HFFc6 (cell line): ENCODE measurements around the gene SATB1. TPM values are rescaled to one million over a fixed set of nuclear protein-coding genes. Genes with fewer than 3 reads are reported as not detected.

ENCODE experiments used
- DNase-seq: peaks from one replicate; pipeline ENCODE4 v3.0.0-alpha.2; 2018
- H3K27ac Mint-ChIP-seq: 2 replicates; pipeline ENCODE4 v1.8.0; 2020; ENCODE audit warnings: mild to moderate bottlenecking, mixed read lengths
- H3K27me3 Mint-ChIP-seq: 2 replicates; pipeline ENCODE4 v1.8.0; 2021; ENCODE audit warnings: mild to moderate bottlenecking, moderate library complexity, mixed read lengths; ENCODE audit not compliant: insufficient read depth
- H3K36me3 Mint-ChIP-seq: 2 replicates; pipeline ENCODE4 v1.8.0; 2021; ENCODE audit warnings: low read depth, mixed read lengths
- H3K4me1 Mint-ChIP-seq: 2 replicates; pipeline ENCODE4 v1.8.0; 2020; ENCODE audit warnings: low read depth, mixed read lengths
- H3K4me3 Mint-ChIP-seq: 2 replicates; pipeline ENCODE4 v1.8.0; 2020; ENCODE audit warnings: mild to moderate bottlenecking, moderate library complexity, mixed read lengths
- H3K9me3 Mint-ChIP-seq: 2 replicates; pipeline ENCODE4 v1.8.0; 2020; ENCODE audit warnings: mild to moderate bottlenecking, mixed read lengths
- CTCF ChIP-seq: fragments of 200-600 bp; sonication (generic); IDR thresholded peaks from 2 replicates; pipeline ENCODE4 v1.5.0; 2021; ENCODE audit warnings: antibody characterized with exemption, mild to moderate bottlenecking
- total RNA-seq, 6 experiments: library from RNA; stranded (reverse); fragmentation: NEBNext Ultra II Directional; extraction: Animal tissue kit (Norgen Biotek cat#: 25700); gene quantifications; 2 replicates in 1 of 6; 3 replicates in 5 of 6; pipeline ENCODE4 v1.2.3, GENCODE V29; 2021

SATB1 gene
- total RNA-seq, 6 experiments from 2014 or later: 1.5 to 4.9 (median 2.3) TPM

GRCh38 chr3:18398448-18398847 lies 26.7 kb downstream of the SATB1 start:
- Mint-ChIP-seq H3K4me1 (no peaks in the 10 kb centered on the region), H3K27ac (no peak overlapping the region), H3K4me3 (no peak overlapping the region), H3K36me3 (no peaks in the 10 kb centered on the region; the same call in 1 of the 2 replicates), H3K27me3 (peaks cover 8% of the 10 kb centered on the region; the same call in 1 of the 2 replicates), H3K9me3 (no peaks in the 10 kb centered on the region)
- TF ChIP-seq CTCF: no peak
- DNase-seq: no peak

- Mint-ChIP-seq H3K4me3 (no peak overlapping the region), H3K9me3 (no peaks in the 10 kb centered on the region), H3K4me1 (no peaks in the 10 kb centered on the region), H3K36me3 (no peaks in the 10 kb centered on the region; the same call in 1 of the 2 replicates), H3K27ac (no peak overlapping the region), H3K27me3 (peaks cover 4% of the 10 kb centered on the region; the same call in 1 of the 2 replicates)
- DNase-seq: no peak
- TF ChIP-seq CTCF: no peak
Measured at GRCh38 chr3:18396428-18396827, 28.7 kb downstream of the SATB1 start.

GRCh38 chr3:18394384-18394995 lies 30.6 kb downstream of the SATB1 start:
- no peaks in the 10 kb centered on the region for H3K4me1 Mint-ChIP-seq
- TF ChIP-seq CTCF: no peak
- H3K9me3 Mint-ChIP-seq: no peaks in the 10 kb centered on the region
- no peak overlapping the region for H3K4me3 Mint-ChIP-seq
- no peak overlapping the region for H3K27ac Mint-ChIP-seq
- peaks cover 4% of the 10 kb centered on the region; the same call in 1 of the 2 replicates for H3K27me3 Mint-ChIP-seq
- no peaks in the 10 kb centered on the region; the same call in 1 of the 2 replicates for H3K36me3 Mint-ChIP-seq
- no peak for DNase-seq

- no peak for DNase-seq
- H3K27ac Mint-ChIP-seq: no peak overlapping the region
- H3K4me3 Mint-ChIP-seq: no peak overlapping the region
- H3K9me3 Mint-ChIP-seq: no peaks in the 10 kb centered on the region
- H3K4me1 Mint-ChIP-seq: no peaks in the 10 kb centered on the region
- no peaks in the 10 kb centered on the region; the same call in 1 of the 2 replicates for H3K36me3 Mint-ChIP-seq
- H3K27me3 Mint-ChIP-seq: peaks cover 4% of the 10 kb centered on the region; the same call in 1 of the 2 replicates
- no peak for TF ChIP-seq CTCF
Measured at GRCh38 chr3:18393906-18394305, 31.2 kb downstream of the SATB1 start.

GRCh38 chr3:18390024-18390660 lies 35.0 kb downstream of the SATB1 start:
- Mint-ChIP-seq H3K36me3 (no peaks in the 10 kb centered on the region; the same call in 1 of the 2 replicates), H3K4me3 (no peak overlapping the region), H3K27me3 (no peaks in the 10 kb centered on the region; the same call in 1 of the 2 replicates), H3K9me3 (no peaks in the 10 kb centered on the region), H3K4me1 (no peaks in the 10 kb centered on the region), H3K27ac (no peak overlapping the region)
- no peak for TF ChIP-seq CTCF
- DNase-seq: no peak
